Measurements from ENCODE around the gene PTH2.
"Not testable (repeated sequence)": the region's sequence is repeated elsewhere in the genome, so short reads cannot be mapped to it uniquely, and the experiment has no call there.

Gene PTH2

DNA sequence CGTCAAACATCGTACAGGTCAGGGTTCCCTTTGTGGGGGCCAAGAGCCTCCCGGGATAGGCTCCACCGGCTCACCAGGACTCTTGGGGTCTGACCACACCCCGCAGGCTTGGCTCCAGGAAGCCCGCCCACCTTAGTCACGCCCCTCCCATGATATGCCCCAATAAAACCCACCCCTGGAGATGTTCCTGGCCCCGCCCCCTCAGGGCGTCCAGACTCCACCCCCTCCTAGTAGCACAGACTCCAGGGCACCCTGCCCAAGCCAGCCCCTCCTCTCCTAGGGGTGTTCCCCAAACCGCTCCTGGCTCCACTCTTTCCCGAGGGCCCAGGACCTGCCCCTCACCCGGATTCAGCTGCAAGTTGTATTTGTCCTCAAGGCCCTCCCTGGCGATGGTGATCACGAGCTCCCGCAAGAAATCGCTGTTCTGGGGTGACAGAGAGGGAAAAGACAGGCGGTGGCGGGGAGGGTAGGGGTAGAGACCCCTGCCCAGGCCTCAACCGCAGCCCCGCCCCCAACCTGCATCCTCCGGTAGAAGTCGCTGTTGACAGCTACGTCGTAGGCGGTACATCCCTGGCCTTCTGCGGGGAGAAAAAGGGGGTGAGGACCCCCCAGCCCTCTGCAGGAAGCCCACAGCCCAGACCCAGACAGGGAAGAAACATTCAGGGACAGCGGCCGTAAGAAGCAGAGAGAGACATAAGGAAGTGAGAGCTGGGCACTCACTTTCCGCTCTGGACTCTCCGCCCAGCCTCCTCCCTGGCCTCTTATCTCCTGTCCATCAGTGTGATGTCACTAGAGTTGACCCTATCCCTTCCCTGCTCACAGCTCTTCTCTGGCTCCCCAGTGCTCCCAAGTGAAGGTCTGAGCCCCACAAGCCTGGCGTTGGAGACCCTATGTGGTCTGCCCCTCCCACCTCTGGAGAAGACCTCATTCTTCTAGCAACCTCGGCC, 24.5 kb upstream of the PTH2 start:
- no peak for DNase-seq

DNA sequence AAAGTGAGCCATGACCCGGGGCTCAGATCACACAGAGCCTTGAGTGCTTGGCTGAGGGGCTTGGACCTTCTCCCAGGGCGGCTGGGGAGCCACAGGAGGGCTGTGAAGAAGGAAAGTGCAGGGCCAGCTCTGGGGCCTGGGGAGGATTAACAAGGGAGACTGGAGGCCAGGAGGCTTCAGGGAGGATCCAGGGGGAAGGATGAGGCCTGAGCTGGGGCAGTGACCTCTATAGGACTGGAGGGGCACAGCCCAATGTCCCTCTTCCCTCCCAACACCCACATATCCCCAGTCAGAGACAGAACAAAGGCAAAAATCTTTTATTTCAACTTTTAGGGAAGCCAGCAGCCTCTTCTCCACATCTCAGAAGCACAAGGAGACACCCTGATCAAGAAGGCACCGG, 22.8 kb upstream of the PTH2 start:
- DNase-seq, result no peak

DNA sequence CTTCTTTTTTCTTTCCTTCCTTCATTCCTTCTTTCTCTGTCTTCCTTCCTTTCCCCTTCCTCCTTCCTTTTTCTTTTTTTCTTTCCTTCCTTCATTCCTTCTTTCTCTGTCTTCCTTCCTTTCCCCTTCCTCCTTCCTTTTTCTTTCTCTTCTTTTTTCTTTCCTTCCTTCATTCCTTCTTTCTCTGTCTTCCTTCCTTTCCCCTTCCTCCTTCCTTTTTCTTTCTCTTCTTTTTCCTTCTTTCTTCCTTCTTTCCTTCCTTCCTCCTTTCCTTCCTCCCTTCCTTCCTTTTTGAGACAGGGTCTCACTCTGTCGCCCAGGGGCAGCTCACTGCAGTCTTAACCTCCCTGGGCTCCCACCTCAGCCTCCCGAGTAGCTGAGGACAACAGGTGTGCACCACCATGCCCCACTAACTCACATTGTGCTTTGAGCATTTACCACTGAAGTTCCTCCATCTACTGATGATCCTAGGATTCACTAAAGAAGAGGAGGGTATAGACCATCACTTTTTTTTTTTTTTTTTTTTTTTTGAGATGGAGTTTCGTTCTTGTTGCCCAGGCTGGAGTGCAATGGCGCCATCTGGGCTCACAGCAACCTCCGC, 21.0 kb upstream of the PTH2 start:
- not testable (repeated sequence) for DNase-seq

DNA sequence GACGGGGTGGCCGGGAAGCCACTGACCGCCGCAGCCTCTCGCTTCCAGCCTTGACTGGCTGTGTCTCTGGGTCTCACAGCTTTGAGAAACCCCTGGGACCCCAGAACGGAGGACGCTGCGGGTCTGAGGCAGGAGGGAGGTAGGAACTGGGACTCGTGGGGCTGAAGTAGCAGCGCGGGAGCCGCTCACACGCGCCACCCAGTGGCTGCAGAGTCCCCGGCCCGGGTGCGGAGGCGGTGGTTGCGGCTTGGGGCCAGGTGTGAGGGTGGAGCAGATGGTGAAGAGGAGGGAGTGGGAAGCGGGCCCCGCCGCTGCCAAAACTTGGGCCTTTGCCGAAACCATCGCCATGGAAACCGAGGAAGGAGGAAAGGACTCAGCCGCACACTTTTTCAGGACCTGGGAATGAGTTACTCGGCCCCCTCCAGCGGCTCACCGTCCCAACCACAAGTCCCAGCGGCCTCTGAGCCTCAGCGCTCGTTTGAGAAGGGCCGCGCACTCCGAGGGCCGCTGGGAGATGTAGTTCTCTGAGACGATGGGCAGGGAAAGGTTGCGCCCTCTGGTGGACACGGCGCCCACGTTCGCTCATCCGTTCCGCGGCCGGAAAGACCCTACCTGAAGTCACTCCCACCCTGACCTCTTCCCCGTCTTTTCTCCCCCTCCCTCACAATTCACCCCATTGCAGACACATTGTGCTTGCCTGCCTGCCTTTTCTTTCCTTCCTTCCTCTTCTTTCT, 20.3 kb upstream of the PTH2 start:
- peak; percentile 98 for DNase-seq

DNA sequence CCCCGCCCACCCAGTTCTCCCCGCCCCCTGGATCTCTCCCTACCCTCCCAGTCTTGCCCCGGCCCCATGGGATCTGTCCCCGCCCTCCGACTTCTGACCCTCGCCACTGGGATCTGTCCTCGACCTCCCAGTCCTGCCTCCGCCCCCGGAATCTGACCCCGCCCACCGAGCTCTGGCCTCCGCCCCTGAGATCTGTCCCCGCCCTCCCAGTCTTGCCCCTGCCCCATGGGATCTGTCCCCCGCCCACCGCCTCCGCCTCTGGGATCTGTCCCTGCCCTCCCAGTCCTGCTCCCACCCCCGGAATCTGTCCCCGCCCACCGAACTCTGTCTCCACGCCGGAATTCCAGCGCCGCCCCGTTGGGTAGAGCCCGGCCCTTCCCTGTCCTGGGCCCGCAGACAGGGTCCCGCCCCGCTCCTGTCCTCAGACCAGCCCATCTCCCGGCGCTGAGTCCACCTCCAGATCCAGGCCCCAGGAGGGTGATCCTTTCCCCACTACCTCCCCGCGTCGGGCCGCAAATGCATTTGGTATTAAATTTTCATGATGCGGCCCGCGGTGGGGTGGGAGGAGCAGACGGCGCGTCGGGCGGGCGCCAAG, 19.6 kb upstream of the PTH2 start:
- peak; percentile 79 for DNase-seq

DNA sequence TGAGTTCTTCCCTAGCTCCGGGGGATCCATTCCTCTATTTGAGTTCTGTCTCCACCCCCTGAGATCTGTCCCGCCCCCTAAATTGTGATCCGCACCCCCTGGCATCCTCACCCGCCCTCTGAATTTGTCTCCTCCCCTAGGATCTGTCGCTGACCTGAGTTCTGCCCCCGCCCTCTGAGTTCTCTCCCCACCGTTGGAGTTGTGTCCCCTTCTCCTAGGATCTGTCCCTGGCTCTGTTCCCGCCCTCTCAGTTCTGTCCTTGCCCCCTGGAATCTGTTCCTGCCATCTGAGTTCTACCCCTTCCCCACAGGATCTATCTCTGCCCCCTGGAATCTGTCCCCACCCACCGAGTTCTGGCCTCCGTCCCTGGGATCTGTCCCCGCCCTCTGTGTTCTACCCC, 19.1 kb upstream of the PTH2 start:
- DNase-seq, result peak; percentile 25

DNA sequence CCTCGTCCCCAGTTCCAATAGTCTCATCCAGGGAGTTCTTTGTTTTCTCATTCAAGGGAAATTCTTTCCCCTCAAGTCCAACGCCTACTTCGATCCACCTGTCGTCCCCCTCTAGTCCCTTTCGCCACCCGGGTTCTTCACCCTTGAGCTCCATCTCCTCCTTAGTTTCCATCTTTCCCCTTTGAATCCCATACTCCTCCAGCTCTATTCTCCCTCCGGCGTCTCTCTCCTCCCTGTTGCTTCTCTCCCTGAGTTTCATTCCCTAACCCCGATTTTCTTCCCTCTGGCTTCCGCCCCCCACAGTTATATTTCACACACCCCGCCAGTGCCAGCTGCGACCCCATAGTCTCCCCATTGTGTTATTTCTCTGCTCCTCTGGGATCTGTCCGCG, 18.7 kb upstream of the PTH2 start:
- DNase-seq, result no peak

DNA sequence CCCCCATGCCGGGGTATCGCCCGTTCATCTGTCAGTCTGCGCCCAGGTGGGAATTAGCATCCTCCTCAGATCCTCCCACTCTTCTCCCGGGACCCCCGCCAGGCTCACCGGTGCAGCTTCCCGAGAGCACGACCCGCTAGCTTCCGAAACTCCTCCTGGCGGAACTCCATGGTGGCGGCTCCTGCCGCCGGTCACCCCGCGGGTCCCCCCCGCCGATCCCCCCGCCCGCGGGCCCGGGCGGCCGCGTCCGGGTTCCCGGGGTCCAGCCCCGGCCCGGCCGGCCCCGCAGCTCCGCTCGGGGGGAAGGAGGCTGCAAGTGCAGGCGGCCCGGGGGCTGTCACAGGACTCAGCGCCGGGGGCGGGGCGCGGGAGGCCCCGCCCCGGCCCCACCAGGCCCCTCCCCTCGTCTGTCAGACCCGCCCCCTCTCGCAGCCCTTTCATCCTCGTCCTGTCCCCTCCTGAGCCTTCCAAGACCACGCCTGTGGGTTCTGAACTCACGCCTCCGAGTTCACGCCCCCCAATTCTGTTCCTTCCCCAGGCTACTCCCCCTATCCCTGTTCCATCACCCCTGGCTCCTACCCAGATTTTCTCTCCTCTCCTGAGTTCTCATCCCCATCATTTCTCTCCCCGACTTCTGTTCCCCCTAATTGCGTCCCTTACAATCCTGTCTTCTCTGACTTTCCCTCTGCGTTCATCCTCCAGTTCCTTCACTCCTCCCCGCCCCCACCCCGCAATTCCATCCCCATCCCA, 18.1 kb upstream of the PTH2 start, which contains the start of gene SLC17A7:
Gene SLC17A7 (minus strand): TSS at position 318 of the 750 bp plus-strand sequence. CDS start 148 bp downstream, at position 170.
- DNase-seq, result no peak

DNA sequence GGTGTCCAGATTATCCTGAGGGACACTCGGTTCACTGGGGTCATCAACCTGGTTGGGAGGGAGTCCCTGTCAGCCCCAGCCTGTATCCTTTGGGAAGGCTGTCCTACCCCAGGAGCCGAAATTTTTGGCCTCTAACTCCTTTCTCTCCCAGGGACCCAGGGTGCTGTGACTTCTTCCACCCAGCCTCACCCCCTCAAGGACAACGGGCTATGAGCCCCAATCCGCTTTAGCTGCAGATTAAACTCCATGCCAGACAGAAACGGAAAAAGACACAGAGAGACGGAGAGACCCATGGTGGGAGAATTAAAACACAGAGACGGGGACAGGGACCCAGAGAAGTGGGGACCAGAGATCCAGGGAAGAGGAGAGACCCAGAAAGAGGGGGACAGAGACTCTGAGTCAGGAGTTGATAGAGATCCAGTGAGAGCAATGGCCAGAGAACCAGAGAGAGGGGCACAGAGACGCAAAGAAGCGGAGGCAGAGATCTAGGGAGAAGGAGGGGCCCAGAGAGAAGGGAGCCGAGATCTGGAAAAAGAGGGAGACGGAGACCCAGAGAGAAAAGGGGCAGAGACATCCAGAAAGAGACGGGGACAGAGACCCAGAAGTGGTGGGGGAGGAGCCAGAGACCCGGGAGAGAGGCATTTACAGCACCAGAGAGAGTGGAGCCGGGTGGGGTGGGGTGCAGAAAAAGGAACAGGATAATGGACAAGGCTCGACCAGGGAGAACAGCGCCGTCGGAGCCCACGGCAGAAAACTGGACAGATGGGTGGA, 17.4 kb upstream of the PTH2 start:
- DNase-seq, result no peak

DNA sequence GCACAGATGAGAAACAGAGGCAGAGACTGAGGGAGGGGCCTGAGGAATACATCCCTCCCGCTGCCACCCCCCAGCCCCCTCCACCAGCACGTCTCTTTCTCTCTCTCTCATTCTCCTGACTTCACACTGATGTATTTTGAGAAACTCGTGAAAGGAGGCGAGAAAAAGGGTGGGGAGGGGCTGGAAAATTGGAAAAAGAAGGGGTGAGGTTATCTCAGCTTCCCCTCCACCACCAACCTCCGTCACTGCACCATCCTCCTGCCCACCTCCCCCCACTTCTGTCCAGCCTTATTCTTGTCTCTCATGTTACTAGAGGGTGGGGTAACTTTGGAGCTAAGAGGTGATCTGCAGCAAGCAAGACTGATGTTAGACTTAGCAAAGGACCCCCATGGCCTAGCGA, 16.6 kb upstream of the PTH2 start:
- no peak for DNase-seq

DNA sequence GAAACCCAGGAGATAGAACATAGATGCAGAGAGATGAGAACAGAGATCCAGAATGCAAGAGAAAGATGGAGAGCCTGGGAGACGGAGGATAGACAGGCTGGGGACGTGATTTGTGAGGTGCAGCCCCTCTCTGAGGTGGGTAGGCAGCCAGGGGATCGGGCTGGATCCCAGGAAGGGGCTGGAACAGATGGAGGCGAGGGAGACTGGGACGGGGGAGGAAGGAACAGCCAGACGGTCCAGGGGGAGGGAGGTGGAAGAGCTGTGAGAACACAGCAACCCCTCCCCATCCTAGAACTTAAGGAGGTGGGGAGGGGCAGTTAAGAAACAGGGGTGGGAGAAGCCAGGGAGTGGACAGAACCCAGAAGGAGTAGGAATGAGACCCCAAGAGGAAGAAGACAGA, 15.0 kb upstream of the PTH2 start:
- no peak for DNase-seq

DNA sequence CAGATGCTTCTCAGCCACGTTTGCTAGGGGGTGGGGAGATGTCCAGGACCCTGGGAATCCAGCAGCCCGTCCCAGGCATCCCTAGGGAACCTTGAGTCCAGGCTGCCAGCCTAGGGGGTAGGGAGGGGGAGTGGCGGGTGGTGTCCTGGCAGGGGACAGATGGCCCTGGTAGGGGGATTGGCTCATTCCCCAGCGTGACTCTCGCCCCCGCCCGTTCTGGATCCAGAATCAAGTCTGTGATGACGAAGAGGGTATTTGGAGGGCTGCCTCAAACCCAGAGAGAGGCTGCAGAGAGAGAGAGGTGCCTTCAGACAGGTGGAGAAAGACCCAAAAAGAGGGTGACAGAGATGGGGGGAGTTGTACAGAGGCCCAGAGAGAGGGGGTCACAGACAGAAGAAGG, 14.0 kb upstream of the PTH2 start:
- DNase-seq, result peak; percentile 33

DNA sequence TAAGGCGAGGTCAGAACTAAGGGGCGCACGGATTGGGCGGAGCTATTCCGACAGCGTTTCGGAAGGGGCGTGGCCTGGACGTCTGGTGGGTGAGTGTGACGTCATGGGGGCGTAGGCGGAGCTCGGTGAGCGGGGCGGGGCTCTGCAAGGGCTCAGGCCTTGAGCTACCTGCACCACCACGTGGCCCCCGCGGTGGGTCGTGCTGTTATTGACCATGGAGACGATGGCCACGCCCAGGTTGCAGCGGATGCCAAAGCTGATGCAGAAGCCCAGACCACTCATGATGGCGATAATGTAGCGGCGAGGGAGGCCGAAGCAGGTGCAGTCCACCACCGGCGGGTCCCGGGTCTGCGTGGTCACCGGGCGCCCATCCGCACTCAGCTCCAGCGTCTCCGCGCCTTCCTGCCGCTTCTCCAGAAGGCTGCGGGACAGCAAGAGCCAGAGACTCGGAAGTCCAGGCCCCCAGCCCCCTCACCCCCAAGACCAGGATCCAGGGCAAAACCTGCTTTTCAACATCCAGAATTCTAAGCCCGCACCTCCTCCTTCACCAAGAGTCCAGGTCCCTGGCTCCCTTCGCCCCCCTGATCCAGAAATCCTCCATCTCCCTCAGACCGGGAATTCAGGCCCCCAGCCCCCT, 13.3 kb upstream of the PTH2 start:
- DNase-seq, result no peak

DNA sequence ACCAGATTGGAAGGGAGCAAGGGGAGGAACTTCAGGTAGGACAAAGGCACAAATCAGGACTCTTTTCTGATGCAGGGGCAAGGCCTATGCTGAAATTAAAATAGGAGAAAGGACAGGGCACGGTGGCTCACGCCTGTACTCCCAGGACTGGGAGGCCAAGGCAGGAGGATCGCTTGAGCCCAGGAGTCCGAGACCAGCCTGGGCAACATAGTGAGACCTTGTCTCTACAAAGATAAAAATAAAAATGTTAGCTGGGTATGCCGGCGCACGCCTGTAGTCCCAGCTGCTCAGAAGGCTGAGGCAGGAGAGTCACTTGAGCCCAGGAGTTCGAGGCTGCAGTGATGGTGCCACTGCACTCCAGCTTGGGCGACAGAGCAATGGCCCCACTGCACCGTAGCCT, 12.4 kb upstream of the PTH2 start:
- no peak for DNase-seq

DNA sequence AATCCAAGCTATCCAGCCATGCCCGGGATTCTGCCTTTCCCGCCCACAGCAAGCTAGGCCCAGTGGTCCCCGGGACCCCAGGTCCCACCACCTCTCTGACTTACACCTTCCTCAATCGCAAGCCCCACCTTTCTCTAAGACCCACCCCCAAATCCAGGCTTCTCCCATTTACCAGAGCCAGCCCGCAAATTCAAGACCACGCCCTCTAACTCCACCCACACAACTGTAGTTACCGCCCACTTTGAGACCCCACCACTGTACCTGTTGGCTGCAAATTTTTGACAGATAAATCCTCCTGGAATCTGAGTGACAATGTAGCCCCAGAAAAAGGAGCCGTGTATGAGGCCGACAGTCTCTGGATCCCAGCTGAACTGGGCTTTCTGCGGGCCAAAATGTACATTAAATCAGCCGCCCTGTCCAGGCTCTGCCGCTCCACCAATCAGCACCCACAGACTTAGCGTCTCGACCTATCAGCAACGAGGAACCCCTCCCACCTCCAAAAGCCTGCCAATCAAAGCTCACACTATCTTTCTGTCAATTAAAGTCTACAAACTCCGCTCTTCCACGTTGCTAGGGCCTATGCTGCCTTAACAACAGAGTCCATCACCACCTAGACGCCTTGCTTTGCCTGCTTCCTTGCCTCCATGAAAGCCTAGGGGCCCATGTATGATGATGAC, 11.8 kb upstream of the PTH2 start:
- no peak for DNase-seq

DNA sequence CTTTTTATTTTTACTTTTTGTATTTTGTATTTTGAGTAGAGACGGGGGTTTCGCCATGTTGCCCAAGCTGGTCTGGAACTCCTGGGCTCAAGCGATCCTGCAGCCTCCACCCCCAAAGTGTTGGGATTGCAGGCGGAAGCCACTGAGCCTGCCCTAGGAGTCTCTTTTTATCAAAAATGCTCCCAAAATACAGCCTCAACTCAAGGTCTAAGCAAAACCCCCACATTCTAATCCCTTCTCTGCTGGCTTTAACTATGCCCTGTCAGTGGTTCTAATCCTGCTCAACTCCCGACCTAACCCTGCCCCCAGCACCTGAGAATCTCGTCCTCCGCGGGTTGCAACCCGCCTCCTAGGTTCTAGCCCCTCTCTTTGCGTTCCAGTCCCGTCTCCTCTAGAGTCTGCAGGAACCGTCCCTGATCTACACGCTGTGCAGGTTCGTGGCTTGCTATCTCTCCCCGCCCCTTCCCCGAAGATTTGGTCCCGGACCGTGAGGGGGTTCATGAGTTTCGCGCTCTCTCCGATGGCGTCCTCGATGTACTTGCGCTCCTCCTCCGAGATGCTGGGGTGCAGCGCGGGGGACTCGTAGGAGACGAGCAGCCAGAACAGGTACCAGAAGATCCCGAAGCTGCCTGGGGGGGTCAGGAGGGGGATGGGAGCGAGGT, 10.1 kb upstream of the PTH2 start:
- DNase-seq, result no peak

DNA sequence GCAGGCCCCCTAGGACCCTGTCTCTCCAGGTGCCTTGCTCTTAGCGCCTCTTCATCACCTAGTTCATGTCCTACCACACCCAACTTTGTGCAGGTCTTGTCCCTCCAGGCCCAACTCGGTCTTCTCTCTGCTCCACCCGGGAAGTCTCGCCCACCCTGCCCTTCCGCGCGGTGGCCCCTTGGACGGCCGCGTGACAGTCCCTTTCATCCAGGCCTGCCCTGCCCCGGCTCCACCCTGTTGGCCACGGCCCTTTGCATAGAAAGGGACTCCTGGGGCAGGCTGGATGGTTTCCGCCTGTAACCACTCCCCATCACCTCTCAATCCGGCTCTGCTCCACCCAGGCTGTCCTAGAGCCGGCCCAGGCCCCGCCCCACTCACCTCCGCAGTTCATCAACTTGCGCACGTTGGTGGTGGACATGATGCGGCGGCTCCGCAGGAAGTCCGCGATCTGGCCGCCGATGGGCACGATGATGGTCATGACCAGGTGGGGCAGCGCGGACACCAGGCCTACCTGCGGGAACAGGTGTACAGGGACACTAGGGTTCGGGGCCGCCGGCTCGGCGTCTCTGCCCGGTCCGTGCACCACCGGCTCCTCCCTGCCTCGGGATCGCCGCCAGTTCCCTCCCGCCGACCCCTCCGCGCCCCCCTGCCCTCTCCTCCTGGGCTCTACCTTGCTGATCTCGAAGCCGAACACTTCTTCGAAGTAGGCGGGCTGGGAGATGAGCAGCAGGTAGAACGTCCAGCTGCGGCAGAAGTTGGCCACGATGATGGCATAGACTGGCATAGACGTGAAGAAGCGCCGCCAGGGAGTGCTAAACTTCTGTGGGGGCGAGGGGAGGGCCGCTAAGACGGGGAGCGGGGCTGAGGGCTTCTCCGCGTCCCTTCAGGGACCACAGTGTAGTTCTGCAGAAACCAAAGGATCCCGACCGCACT, 9.2 kb upstream of the PTH2 start:
- no peak for DNase-seq

DNA sequence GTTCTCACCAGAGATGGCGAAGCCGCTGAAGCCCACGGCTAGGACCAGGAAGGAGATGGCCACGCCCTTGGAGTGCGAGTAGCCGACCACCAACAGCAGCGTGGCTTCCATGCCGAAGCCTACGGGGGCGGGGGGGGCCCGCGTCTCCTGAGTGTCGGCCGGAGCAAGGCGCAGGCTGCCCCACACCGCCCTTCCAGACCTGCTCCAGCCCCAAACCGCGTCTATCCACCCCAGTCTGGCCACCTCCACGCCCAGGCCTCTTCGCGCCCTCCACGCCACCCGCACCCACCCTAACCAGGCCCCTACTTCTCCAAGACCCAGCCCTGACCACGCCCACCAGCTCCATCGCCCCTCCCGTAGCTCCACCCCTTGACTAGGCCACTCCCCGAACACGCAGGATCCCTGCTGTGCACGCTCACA, 8.1 kb upstream of the PTH2 start:
- no peak for DNase-seq
